Upper lobe of right lung (tissue), 1 donor: ENCODE results near the gene NWD2. TPM values are rescaled to one million over a fixed set of nuclear protein-coding genes. Genes with fewer than 3 reads are reported as not detected.

ENCODE experiments used
- ATAC-seq: fragments of 200-7000 bp; cut with Tn5 transposase; one replicate; pipeline ENCODE4 v1.9.1; 2020; ENCODE audit warnings: mild to moderate bottlenecking, moderate library complexity
- DNase-seq: peaks from one replicate; pipeline ENCODE4 v3.0.0-alpha.2; 2020
- H3K27ac ChIP-seq: fragments of 200-600 bp; one replicate; pipeline ENCODE4 v1.8.0; 2022
- H3K27me3 ChIP-seq: fragments of 200-600 bp; one replicate; pipeline ENCODE4 v1.8.0; 2022; ENCODE audit warnings: mild to moderate bottlenecking
- H3K36me3 ChIP-seq: fragments of 200-600 bp; one replicate; pipeline ENCODE4 v1.8.0; 2022
- H3K4me1 ChIP-seq: fragments of 200-600 bp; one replicate; pipeline ENCODE4 v1.8.0; 2022
- H3K4me3 ChIP-seq: fragments of 200-600 bp; one replicate; pipeline ENCODE4 v1.8.0; 2022; ENCODE audit warnings: mild to moderate bottlenecking
- H3K9me3 ChIP-seq: fragments of 200-600 bp; one replicate; pipeline ENCODE4 v1.8.0; 2022
- intact Hi-C: fragments of 100-400 bp; cut with DNase I; formaldehyde crosslinking; loops from one replicate; pipeline ENCODE4 v1.11.0; 2022
- total RNA-seq: library from RNA; stranded (reverse); fragmentation: NEBNext Ultra II Directional; extraction: Animal tissue kit (Norgen Biotek cat#: 25700); gene quantifications from one replicate; pipeline ENCODE4 v1.2.1, GENCODE V29; 2021
- TF ChIP-seq, protein P1 (sequence below): fragments of 200-600 bp; IDR thresholded peaks from one replicate; pipeline ENCODE4 v1.8.0; 2022; ENCODE audit warnings: antibody characterized with exemption
- donor health status: DM: no; HTN: yes; CAD: no; lungs with severe emphysema.

Gene NWD2
- total RNA-seq, 1 donor from 2014 or later, result not detected

- intact Hi-C loops, result no loop called here
- ATAC-seq (no peak), DNase-seq (no peak)
- Histone ChIP-seq H3K36me3 (no peaks in the 10 kb centered on the region), H3K27ac (no peak overlapping the region), H3K27me3 (no peaks in the 10 kb centered on the region), H3K4me1 (no peaks in the 10 kb centered on the region), H3K4me3 (no peak overlapping the region), H3K9me3 (no peaks in the 10 kb centered on the region)
- TF ChIP-seq, protein P1, sequence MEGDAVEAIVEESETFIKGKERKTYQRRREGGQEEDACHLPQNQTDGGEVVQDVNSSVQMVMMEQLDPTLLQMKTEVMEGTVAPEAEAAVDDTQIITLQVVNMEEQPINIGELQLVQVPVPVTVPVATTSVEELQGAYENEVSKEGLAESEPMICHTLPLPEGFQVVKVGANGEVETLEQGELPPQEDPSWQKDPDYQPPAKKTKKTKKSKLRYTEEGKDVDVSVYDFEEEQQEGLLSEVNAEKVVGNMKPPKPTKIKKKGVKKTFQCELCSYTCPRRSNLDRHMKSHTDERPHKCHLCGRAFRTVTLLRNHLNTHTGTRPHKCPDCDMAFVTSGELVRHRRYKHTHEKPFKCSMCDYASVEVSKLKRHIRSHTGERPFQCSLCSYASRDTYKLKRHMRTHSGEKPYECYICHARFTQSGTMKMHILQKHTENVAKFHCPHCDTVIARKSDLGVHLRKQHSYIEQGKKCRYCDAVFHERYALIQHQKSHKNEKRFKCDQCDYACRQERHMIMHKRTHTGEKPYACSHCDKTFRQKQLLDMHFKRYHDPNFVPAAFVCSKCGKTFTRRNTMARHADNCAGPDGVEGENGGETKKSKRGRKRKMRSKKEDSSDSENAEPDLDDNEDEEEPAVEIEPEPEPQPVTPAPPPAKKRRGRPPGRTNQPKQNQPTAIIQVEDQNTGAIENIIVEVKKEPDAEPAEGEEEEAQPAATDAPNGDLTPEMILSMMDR, result no peak
Observed at GRCh38 chr4:37465296-37465695, 220.8 kb downstream of the NWD2 start.

DNA sequence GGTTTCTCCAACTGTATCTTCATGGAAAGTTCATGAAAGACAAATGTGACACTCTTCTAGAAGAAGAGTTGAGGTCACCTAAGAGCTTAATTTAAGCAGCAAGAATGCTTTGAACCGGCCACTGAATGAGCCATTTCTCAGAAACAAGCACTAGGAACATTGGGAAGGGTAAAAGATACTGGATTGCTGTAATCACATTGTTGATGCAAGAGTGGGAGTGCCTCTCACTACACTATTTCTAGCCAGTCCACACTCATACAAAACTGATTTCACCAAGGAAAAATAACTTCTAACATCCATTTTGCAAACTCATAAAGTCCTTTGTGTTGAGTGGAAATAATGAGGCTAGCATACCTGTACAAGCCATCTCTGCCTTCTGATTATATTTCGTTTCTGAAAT, 221.3 kb downstream of the NWD2 start:
- intact Hi-C loops, result no loop called here
- no peaks in the 10 kb centered on the region for H3K27me3 ChIP-seq
- ATAC-seq (no peak), DNase-seq (no peak)
- H3K9me3 ChIP-seq, result no peaks in the 10 kb centered on the region
- H3K36me3 ChIP-seq, result no peaks in the 10 kb centered on the region
- H3K27ac ChIP-seq, result no peak overlapping the region
- H3K4me3 ChIP-seq, result no peak overlapping the region
- TF ChIP-seq, protein P1, result no peak
- H3K4me1 ChIP-seq, result no peaks in the 10 kb centered on the region

GRCh38 chr4:37467223-37467622, 222.7 kb downstream of the NWD2 start:
- intact Hi-C loops, result no loop called here
- H3K27ac ChIP-seq, result no peak overlapping the region
- no peaks in the 10 kb centered on the region for H3K4me1 ChIP-seq
- H3K4me3 ChIP-seq, result no peak overlapping the region
- DNase-seq (no peak), ATAC-seq (no peak)
- TF ChIP-seq, protein P1, result no peak
- no peaks in the 10 kb centered on the region for H3K36me3 ChIP-seq
- no peaks in the 10 kb centered on the region for H3K27me3 ChIP-seq
- no peaks in the 10 kb centered on the region for H3K9me3 ChIP-seq

DNA sequence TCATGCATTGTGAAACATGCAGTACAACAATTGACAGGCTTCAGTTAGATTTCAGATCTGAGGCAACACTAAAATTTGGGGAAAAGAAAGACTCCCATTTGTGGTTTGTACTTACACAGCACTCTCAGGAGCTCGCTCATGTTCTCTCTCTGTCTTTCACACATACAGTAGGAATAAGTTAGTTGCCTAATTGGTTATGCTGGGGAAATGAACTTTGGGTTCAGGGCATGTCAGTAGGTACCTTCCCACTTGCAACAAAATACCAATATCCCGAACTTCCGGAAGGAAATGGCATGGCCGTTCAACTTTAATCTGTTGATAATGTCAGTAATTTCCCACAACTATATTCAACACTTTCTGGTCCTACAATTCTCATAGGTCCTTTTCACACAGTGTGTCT, 223.3 kb downstream of the NWD2 start:
- TF ChIP-seq, protein P1, result no peak
- H3K4me1 ChIP-seq, result no peaks in the 10 kb centered on the region
- no peaks in the 10 kb centered on the region for H3K36me3 ChIP-seq
- ATAC-seq, result no peak
- no peaks in the 10 kb centered on the region for H3K27me3 ChIP-seq
- intact Hi-C loops, result no loop called here
- DNase-seq, result no peak
- H3K4me3 ChIP-seq, result no peak overlapping the region
- H3K9me3 ChIP-seq, result no peaks in the 10 kb centered on the region
- H3K27ac ChIP-seq, result no peak overlapping the region

DNA sequence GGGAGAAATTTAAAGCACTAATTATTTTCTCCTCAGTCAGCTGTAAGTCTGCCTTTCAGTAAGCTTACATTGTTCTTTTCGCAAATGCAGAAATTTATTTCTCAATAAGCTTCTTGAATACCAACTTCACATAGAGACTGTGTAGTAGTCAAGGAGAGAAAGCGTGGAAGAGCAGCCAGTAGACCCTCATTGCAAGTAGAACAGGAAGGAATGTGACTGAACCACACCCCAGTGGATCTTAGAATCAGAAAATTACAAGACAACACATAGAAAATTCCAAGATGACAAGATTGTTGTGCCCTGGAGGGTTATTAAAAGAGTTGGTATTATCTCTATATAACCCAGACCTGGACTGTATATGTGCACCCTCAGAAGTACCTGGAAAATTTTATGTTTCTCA, 224.7 kb downstream of the NWD2 start:
- TF ChIP-seq, protein P1, result no peak
- no peak overlapping the region for H3K4me3 ChIP-seq
- no peak overlapping the region for H3K27ac ChIP-seq
- intact Hi-C loops, result no loop called here
- no peaks in the 10 kb centered on the region for H3K4me1 ChIP-seq
- ATAC-seq (no peak), DNase-seq (no peak)
- no peaks in the 10 kb centered on the region for H3K27me3 ChIP-seq
- H3K36me3 ChIP-seq, result no peaks in the 10 kb centered on the region
- H3K9me3 ChIP-seq, result no peaks in the 10 kb centered on the region

- DNase-seq (no peak), ATAC-seq (no peak)
- H3K4me3 ChIP-seq, result no peak overlapping the region
- H3K36me3 ChIP-seq, result no peaks in the 10 kb centered on the region
- H3K9me3 ChIP-seq, result no peaks in the 10 kb centered on the region
- intact Hi-C loops, result no loop called here
- H3K27me3 ChIP-seq, result no peaks in the 10 kb centered on the region
- TF ChIP-seq, protein P1, result no peak
- H3K27ac ChIP-seq, result no peak overlapping the region
- no peaks in the 10 kb centered on the region for H3K4me1 ChIP-seq
Observed at GRCh38 chr4:37470245-37470644, 225.7 kb downstream of the NWD2 start.
